LoVo (cell line): ENCODE results near the gene ZNF76.
"Not testable (repeated sequence)": the region's sequence is repeated elsewhere in the genome, so short reads cannot be mapped to it uniquely, and the experiment has no call there.

ENCODE experiments used
- DNase-seq: peaks from one replicate; pipeline ENCODE4 v3.0.0-alpha.2; 2016; ENCODE audit warnings: low spot score

Gene ZNF76

GRCh38 chr6:35300848-35301247 is 41.3 kb downstream of the ZNF76 start:
- no peak for DNase-seq

GRCh38 chr6:35302604-35303241 is 43.2 kb downstream of the ZNF76 start:
- peak; percentile 26 for DNase-seq

- DNase-seq: no peak
Measured at GRCh38 chr6:35304299-35304698, 44.8 kb downstream of the ZNF76 start.

- DNase-seq: no peak
Measured at GRCh38 chr6:35305117-35305516, 45.6 kb downstream of the ZNF76 start.

GRCh38 chr6:35307138-35307537 is 47.6 kb downstream of the ZNF76 start:
- not testable (repeated sequence) for DNase-seq

- DNase-seq: not testable (repeated sequence)
Measured at GRCh38 chr6:35308543-35308942, 49.0 kb downstream of the ZNF76 start.

GRCh38 chr6:35309611-35310264 is 50.2 kb downstream of the ZNF76 start:
- no peak for DNase-seq

GRCh38 chr6:35310265-35310831 is 50.8 kb downstream of the ZNF76 start:
- DNase-seq: no peak

- DNase-seq: no peak
Measured at GRCh38 chr6:35311390-35312075, 52.0 kb downstream of the ZNF76 start.

GRCh38 chr6:35312076-35312800 is 52.7 kb downstream of the ZNF76 start:
- no peak for DNase-seq

GRCh38 chr6:35312807-35313206 is 53.3 kb downstream of the ZNF76 start:
- no peak for DNase-seq

- DNase-seq: no peak
Measured at GRCh38 chr6:35317483-35318195, 58.1 kb downstream of the ZNF76 start.

GRCh38 chr6:35318196-35319171 is 58.9 kb downstream of the ZNF76 start:
- peak; percentile 63 for DNase-seq

GRCh38 chr6:35319346-35320030 is 60.0 kb downstream of the ZNF76 start:
- DNase-seq: no peak

GRCh38 chr6:35320031-35320410 is 60.5 kb downstream of the ZNF76 start:
- DNase-seq: no peak

GRCh38 chr6:35321091-35321490 is 61.6 kb downstream of the ZNF76 start:
- no peak for DNase-seq

- DNase-seq: peak; percentile 56
Measured at GRCh38 chr6:35327349-35328027, 68.0 kb downstream of the ZNF76 start.

- peak; percentile 76 for DNase-seq
Measured at GRCh38 chr6:35328108-35328723, 68.7 kb downstream of the ZNF76 start.

- not testable (repeated sequence) for DNase-seq
Measured at GRCh38 chr6:35328965-35329364, 69.4 kb downstream of the ZNF76 start.
